Stimulated activated CD8-positive, alpha-beta memory T cell treated with anti-CD3 and anti-CD28 coated beads, Interleukin-12 subunit alpha, Interleukin-12 subunit beta, amount 100 ng/mL, for 1 hour (primary cell): Measurements from ENCODE around the gene PNPLA7.
"Not testable (repeated sequence)": the region's sequence is repeated elsewhere in the genome, so short reads cannot be mapped to it uniquely, and the experiment has no call there.

ENCODE experiments used
- DNase-seq: peaks from one replicate; pipeline ENCODE4 v3.0.0-alpha.2; 2020; ENCODE audit warnings: low read depth

Gene PNPLA7

DNA sequence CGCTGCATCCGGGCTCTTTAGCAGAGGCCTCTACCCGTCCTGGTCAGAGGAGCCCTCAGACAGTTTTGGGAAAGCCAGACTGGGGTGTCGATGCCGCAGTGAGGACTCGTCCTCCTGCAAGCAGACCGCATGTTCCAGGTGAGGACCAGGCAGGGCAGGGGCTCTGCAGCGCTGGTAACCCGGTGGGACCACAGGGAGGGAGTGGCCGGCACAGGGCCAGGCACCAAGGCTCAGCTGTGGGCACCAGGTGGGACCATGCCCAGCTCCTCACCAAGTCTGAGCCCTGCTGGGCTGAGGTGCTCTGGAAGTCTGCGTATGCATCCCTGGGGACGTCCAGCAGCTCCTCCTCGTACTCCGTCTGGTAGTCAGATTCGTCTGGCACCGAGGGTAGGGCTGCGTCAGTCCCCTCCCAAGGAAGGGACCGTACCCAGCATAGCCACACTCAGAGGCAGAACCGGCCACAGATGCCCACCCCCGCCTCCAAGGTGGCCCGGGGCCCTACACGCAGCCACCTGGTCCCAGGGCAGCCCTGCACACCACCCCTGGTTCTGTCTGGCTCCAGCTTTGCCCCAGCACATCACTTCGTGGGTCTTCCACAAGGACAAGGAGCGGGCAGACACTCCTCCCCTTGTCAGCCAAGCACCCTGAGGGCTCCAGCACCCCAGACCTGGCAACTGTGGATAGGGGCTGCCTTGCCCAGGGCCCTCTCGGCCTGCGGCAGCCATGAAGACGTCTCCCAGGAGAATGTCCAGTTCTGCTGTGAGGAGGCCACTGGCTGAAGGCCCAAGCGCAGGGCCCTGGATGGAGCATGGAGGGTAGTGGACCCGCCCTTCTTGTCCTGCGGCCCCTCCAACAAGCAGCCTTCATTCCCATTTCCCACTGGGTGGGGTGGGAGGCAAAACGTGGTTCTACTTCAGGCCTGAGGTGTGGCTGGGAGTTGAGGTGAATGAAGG lies 89.6 kb downstream of the PNPLA7 start:
- DNase-seq: no peak

DNA sequence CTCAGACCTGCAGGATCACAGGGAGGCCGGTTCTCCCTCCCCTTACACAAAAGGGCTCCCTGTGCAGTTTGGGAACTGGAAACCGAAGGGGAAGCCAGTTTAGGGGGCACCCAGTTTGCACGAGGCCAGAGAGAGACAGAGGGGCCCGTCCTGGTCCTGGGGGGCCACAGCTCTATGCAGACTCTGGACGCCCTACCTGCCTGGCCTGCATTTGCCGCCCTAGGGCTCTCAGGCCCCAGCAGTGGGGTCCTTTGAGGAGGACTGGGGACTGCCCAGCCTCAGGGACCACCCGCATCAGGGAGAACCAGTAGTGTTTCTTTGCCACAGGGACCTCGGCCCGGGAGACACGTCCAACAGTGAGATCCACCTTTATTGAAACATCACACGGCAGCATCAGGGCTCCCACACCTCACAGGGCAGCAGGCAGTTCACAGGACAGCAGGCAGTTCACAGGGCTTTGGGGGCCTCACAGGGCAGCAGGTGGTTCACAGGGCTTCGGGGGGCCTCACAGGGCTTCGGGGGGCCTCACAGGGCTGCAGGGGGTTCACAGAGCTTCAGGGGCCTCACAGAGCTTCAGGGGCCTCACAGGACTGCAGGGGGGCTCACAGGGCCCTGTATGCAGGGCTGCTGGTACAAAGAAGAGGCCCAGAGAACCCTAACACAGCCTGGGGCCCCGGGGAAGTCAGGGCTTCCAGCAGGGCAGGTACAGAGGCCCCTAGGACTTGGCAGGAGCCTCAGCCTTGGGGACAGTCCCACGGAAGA lies 90.4 kb downstream of the PNPLA7 start:
- no peak for DNase-seq

- DNase-seq: peak; percentile 89
Observed at GRCh38 chr9:137459152-137459600, 91.0 kb downstream of the PNPLA7 start, which contains the start of gene NSMF. NSMF (minus strand) TSS chr9:137459334; CDS start chr9:137459102, 232 bp downstream.

GRCh38 chr9:137458194-137459151 lies 91.7 kb downstream of the PNPLA7 start:
- DNase-seq: no peak

- DNase-seq: no peak
Observed at GRCh38 chr9:137457406-137458193, 92.6 kb downstream of the PNPLA7 start.

DNA sequence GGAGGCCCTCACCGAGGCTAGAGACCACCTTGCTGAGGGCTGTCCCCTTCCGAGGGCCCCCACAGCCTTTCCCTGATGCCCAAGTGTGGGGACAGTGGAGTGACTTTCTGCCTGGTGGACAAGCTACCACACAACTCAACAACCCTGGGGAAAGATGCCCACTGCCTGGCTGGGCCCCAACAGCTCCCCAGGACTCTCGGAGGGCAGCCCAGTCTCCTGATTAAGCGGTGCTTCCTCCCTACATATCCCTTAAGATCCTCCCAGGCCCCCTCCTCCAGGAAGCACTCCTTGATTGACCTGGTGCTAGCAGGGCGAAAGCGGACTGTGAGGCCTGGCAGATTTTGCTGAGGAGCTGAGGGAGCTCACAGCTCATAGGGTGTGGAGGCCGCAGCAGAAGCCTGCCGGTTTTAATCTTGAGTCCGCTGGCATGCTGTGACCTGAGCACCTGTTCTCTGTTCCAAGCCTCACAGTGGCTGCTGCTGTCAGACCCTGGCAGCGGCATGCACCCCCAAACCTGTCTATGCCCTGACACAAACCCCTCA lies 93.3 kb downstream of the PNPLA7 start:
- no peak for DNase-seq

- DNase-seq: no peak
Observed at GRCh38 chr9:137456061-137456863, 93.9 kb downstream of the PNPLA7 start.

- DNase-seq: no peak
Observed at GRCh38 chr9:137455359-137455991, 94.7 kb downstream of the PNPLA7 start.

GRCh38 chr9:137454597-137455358 lies 95.4 kb downstream of the PNPLA7 start:
- DNase-seq: no peak

GRCh38 chr9:137454145-137454596 lies 96.0 kb downstream of the PNPLA7 start:
- DNase-seq: no peak

DNA sequence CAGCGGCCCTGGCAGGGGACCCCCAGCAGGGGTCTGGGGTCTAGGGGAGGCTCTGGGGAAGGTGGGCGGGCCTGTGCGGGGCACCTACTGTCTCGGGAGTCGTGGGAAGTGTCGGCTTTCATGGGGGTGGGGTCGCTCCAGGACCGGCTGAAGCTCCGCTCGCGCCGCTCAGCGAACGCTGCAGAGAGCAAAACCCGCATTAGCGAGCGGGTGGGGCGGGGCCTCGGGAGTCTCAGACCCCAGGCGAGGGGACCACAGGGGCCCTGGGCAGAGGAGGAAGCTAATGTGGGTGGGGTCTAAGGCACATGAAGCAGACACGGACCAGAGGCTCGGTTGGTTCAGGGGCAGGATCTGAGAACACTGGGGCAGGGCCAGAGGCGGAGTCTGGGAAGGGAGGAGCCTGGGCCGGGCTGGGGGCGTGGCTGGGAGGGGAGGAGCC lies 96.5 kb downstream of the PNPLA7 start:
- DNase-seq: no peak

GRCh38 chr9:137452761-137453642 lies 97.2 kb downstream of the PNPLA7 start:
- no peak for DNase-seq

DNA sequence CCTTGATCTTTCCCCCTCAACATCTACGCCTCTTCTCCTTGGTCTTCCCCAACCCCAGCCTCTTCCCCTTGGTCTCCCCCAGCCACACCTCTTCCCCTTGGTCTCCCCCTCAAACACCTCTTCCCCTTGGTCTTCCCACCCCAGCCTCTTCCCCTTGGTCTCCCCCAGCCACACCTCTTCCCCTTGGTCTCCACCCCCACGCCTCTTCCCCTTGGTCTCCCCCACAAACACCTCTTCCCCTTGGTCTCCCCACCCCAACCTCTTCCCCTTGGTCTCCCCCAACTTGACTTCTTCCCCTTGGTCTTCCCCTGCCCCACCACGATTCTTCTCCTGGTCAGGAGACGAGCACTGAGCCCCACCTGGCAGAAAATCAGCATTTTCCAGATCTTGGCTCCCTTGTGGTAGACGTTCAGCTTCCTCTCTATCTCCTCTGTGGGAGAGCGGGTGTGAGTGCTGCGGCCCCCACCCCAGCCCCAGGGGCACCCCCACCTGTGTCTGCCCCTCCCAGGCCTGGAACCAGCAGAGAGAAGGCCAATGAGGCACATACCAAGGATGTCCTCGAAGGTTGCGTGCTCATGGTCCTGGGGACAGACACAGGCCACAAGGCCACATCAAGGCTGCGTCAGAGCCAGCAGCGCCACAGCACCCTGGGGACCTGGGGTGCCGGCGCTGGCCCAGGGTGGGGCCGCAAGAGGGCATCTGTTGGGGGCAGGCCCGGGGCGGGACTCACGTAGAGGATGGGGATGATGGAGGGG lies 98.0 kb downstream of the PNPLA7 start:
- no peak for DNase-seq

DNA sequence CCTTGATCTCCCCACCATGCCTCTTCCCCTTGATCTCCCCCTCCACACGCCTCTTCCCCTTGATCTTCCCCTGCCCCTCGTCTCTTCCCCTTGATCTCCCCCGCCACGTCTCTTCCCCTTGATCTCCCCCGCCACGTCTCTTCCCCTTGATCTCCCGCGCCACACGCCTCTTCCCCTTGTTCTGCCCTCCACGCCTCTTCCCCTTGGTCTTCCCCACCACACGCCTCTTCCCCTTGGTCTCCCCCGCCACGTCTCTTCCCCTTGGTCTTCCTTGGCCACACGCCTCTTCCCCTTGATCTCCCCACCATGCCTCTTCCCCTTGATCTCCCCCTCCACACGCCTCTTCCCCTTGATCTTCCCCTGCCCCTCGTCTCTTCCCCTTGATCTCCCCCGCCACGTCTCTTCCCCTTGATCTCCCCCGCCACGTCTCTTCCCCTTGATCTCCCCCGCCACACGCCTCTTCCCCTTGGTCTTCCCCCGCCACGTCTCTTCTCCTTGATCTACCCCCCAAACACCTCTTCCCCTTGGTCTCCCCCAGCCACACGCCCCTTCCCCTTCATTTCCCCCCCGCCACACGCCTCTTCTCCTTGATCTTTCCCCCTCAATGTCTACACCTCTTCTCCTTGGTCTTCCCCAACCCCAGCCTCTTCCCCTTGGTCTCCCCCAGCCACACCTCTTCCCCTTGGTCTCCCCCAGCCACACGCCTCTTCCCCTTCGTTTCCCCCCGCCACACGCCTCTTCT lies 98.8 kb downstream of the PNPLA7 start:
- not testable (repeated sequence) for DNase-seq

- DNase-seq: peak; percentile 20
Observed at GRCh38 chr9:137450539-137451222, 99.5 kb downstream of the PNPLA7 start.
